H9 (cell line): ENCODE results near the gene MICB. TPM values are rescaled to one million over a fixed set of nuclear protein-coding genes. Genes with fewer than 3 reads are reported as not detected.

Source experiments
- DNase-seq: peaks from one replicate; pipeline ENCODE4 v3.0.0-alpha.2; 2017
- H2AFZ ChIP-seq: one replicate; pipeline ENCODE4 v1.6.1; 2013; ENCODE audit warnings: mild to moderate bottlenecking, low read length, control low read depth, moderate library complexity
- H2AK5ac ChIP-seq: 2 replicates; pipeline ENCODE4 v1.6.1; 2013; ENCODE audit warnings: low read length, control low read depth, mixed read lengths; ENCODE audit not compliant: insufficient read length
- H2BK120ac ChIP-seq: one replicate; pipeline ENCODE4 v1.6.1; 2013; ENCODE audit warnings: low read depth, mild to moderate bottlenecking, low read length, control low read depth, inconsistent platforms; ENCODE audit not compliant: poor library complexity, severe bottlenecking
- H2BK12ac ChIP-seq: 2 replicates; pipeline ENCODE4 v1.6.1; 2013; ENCODE audit warnings: low read length, control low read depth, mixed read lengths, low read depth; ENCODE audit not compliant: insufficient read length
- H2BK15ac ChIP-seq: 2 replicates; pipeline ENCODE4 v1.6.1; 2013; ENCODE audit warnings: low read depth, low read length, control low read depth
- H2BK20ac ChIP-seq: one replicate; pipeline ENCODE4 v1.6.1; 2013; ENCODE audit warnings: low read depth, mild to moderate bottlenecking, low read length, control low read depth, inconsistent platforms; ENCODE audit not compliant: poor library complexity, severe bottlenecking
- H2BK5ac ChIP-seq: 2 replicates; pipeline ENCODE4 v1.6.1; 2013; ENCODE audit warnings: low read length, control low read depth, mixed read lengths; ENCODE audit not compliant: insufficient read length
- H3K14ac ChIP-seq: 2 replicates; pipeline ENCODE4 v1.6.1; 2013; ENCODE audit warnings: low read length, control low read depth; ENCODE audit not compliant: insufficient read depth
- H3K18ac ChIP-seq: 2 replicates; pipeline ENCODE4 v1.6.1; 2013; ENCODE audit warnings: low read depth, mild to moderate bottlenecking, mixed read lengths, low read length, control low read depth; ENCODE audit not compliant: insufficient read length
- H3K23ac ChIP-seq: 2 replicates; pipeline ENCODE4 v1.6.1; 2013; ENCODE audit warnings: low read length, control low read depth, mixed read lengths, low read depth; ENCODE audit not compliant: insufficient read length
- H3K23me2 ChIP-seq: 2 replicates; pipeline ENCODE4 v1.6.1; 2013; ENCODE audit warnings: low read depth, mild to moderate bottlenecking, mixed read lengths, low read length, control low read depth; ENCODE audit not compliant: insufficient read length, poor library complexity, severe bottlenecking
- H3K27ac ChIP-seq: 2 replicates; pipeline ENCODE4 v1.5.1; 2013; ENCODE audit warnings: low read length, control low read depth, mixed read lengths, low read depth; ENCODE audit not compliant: insufficient read length
- H3K27me3 ChIP-seq: 2 replicates; pipeline ENCODE4 v1.6.1; 2013; ENCODE audit warnings: low read length, control low read depth, inconsistent platforms; ENCODE audit not compliant: insufficient read depth
- H3K4ac ChIP-seq: 2 replicates; pipeline ENCODE4 v1.6.1; 2013; ENCODE audit warnings: low read depth, mild to moderate bottlenecking, control low read depth, inconsistent platforms, low read length, moderate library complexity
- H3K4me1 ChIP-seq: 2 replicates; pipeline ENCODE4 v1.6.1; 2013; ENCODE audit warnings: low read length, control low read depth, inconsistent platforms; ENCODE audit not compliant: insufficient read depth
- H3K4me2 ChIP-seq: 2 replicates; pipeline ENCODE4 v1.6.1; 2013; ENCODE audit warnings: low read length, control low read depth, mixed read lengths; ENCODE audit not compliant: insufficient read length, insufficient read depth
- H3K56ac ChIP-seq: 2 replicates; pipeline ENCODE4 v1.6.1; 2013; ENCODE audit warnings: low read depth, mild to moderate bottlenecking, mixed read lengths, low read length, control low read depth; ENCODE audit not compliant: insufficient read length
- H3K79me1 ChIP-seq: 2 replicates; pipeline ENCODE4 v1.6.1; 2013; ENCODE audit warnings: low read depth, mild to moderate bottlenecking, moderate library complexity, low read length, control low read depth, inconsistent platforms; ENCODE audit not compliant: insufficient read depth, poor library complexity, severe bottlenecking
- H3K79me2 ChIP-seq: 2 replicates; pipeline ENCODE4 v1.6.1; 2013; ENCODE audit warnings: low read length, control low read depth, inconsistent platforms; ENCODE audit not compliant: insufficient read depth
- H3K9ac ChIP-seq: 2 replicates; pipeline ENCODE4 v1.6.1; 2013; ENCODE audit warnings: low read length, control low read depth, mixed read lengths; ENCODE audit not compliant: insufficient read length; ENCODE audit errors: extremely low read depth
- H3K9me3 ChIP-seq: one replicate; pipeline ENCODE4 v1.6.1; 2013; ENCODE audit warnings: low read depth, low read length, inconsistent platforms; ENCODE audit not compliant: control insufficient read depth
- H3T11ph ChIP-seq: one replicate; pipeline ENCODE4 v1.6.1; 2013; ENCODE audit warnings: mild to moderate bottlenecking, low read length, control low read depth, inconsistent platforms
- H4K20me1 ChIP-seq: one replicate; pipeline ENCODE4 v1.6.1; 2013; ENCODE audit not compliant: control insufficient read depth, insufficient read length, insufficient read depth
- H4K5ac ChIP-seq: 2 replicates; pipeline ENCODE4 v1.6.1; 2013; ENCODE audit warnings: low read depth, mild to moderate bottlenecking, mixed read lengths, low read length, control low read depth; ENCODE audit not compliant: insufficient read length
- H4K8ac ChIP-seq: replicated peaks from 2 replicates; pipeline ENCODE4 v1.6.1; 2013; ENCODE audit warnings: low read length, control low read depth, mixed read lengths, low read depth; ENCODE audit not compliant: insufficient read length
- H4K91ac ChIP-seq: 2 replicates; pipeline ENCODE4 v1.6.1; 2013; ENCODE audit warnings: low read depth, mild to moderate bottlenecking, moderate library complexity, mixed read lengths, low read length, control low read depth; ENCODE audit not compliant: insufficient read length
- H3K27ac Mint-ChIP-seq, 3 experiments: 2 replicates in 2 of 3; 3 replicates in 1 of 3; pipeline ENCODE4 v1.8.0; 2020 to 2021; ENCODE audit warnings: mixed read lengths in 3 of 3, mild to moderate bottlenecking in 1 of 3, moderate library complexity in 1 of 3
- H3K27me3 Mint-ChIP-seq: 2 replicates; pipeline ENCODE4 v1.8.0; 2021; ENCODE audit warnings: low read depth, mild to moderate bottlenecking, moderate library complexity, mixed read lengths
- H3K36me3 Mint-ChIP-seq, 3 experiments: 2 replicates in 2 of 3; 3 replicates in 1 of 3; pipeline ENCODE4 v1.8.0; 2020 to 2021; ENCODE audit warnings: low read depth in 3 of 3, mixed read lengths in 3 of 3; ENCODE audit not compliant: insufficient read depth in 1 of 3
- H3K4me1 Mint-ChIP-seq, 2 experiments: 2 replicates each; pipeline ENCODE4 v1.8.0; 2020; ENCODE audit warnings: mixed read lengths in 2 of 2
- H3K4me3 Mint-ChIP-seq, 2 experiments: 2 replicates in 1 of 2; 3 replicates in 1 of 2; pipeline ENCODE4 v1.8.0; 2020 to 2021; ENCODE audit warnings: mild to moderate bottlenecking in 2 of 2, mixed read lengths in 2 of 2, moderate library complexity in 1 of 2
- H3K9me3 Mint-ChIP-seq, 2 experiments: 2 replicates in 1 of 2; 3 replicates in 1 of 2; pipeline ENCODE4 v1.8.0; 2020; ENCODE audit warnings: mild to moderate bottlenecking in 2 of 2, mixed read lengths in 2 of 2, moderate library complexity in 1 of 2
- whole genome bisulfite sequencing: extraction: QIAGEN DNeasy Blood & Tissue Kit; methylation state at CpG from one replicate; pipeline ENCODE4 v1.1.7; 2013; ENCODE audit warnings: missing lambda C conversion rate, low lambda C conversion rate, mixed read lengths; ENCODE audit not compliant: insufficient read length; ENCODE audit errors: extremely low coverage; 5-methylcytosine and 5-hydroxymethylcytosine counted together
- total RNA-seq: library from RNA; stranded (reverse); gene quantifications from 2 replicates; pipeline ENCODE4 v1.2.1, GENCODE V29; 2021
- TF ChIP-seq, protein P1 (sequence below): fragments of 200-600 bp; sonication (generic); conservative IDR thresholded peaks from 3 replicates; pipeline ENCODE4 v1.8.0; 2021; ENCODE audit warnings: antibody characterized with exemption, mild to moderate bottlenecking

MICB gene
- total RNA-seq, 1 experiment from 2014 or later = 6.2 TPM

DNA sequence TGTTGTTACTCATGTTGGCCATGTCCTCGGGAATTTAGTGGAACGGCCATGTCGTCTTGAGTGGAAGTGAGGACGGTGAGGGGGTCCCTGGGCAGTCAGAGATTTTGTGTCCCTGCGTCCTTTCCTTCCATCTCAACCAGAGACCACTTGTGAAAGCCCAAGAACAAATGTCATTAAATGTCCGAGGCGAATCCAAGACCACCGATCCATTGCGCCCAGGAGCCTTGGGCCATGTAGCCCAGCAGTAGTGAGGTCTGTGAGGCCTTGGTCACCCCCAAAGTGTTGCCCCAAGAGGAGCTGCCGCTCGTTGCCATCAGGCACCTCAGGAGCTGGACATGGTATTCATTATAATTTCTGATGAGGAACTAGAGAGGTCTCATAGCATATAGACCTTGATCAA is 17.4 kb upstream of the MICB start:
- H3K9ac ChIP-seq = no peak overlapping the region
- H2BK15ac ChIP-seq = no peak overlapping the region
- DNase-seq = no peak
- H3K27me3 ChIP-seq = no peaks in the 10 kb centered on the region
- Mint-ChIP-seq H3K9me3 (no peaks in the 10 kb centered on the region), H3K4me3 (no peak overlapping the region), H3K27me3 (peaks cover 5% of the 10 kb centered on the region), H3K36me3 (no peaks in the 10 kb centered on the region), H3K4me1 (no peaks in the 10 kb centered on the region), H3K27ac (no peak overlapping the region)
- H3K23ac ChIP-seq = no peak overlapping the region
- H4K20me1 ChIP-seq = no peaks in the 10 kb centered on the region
- no peak overlapping the region for H3K4me2 ChIP-seq
- TF ChIP-seq, protein P1, sequence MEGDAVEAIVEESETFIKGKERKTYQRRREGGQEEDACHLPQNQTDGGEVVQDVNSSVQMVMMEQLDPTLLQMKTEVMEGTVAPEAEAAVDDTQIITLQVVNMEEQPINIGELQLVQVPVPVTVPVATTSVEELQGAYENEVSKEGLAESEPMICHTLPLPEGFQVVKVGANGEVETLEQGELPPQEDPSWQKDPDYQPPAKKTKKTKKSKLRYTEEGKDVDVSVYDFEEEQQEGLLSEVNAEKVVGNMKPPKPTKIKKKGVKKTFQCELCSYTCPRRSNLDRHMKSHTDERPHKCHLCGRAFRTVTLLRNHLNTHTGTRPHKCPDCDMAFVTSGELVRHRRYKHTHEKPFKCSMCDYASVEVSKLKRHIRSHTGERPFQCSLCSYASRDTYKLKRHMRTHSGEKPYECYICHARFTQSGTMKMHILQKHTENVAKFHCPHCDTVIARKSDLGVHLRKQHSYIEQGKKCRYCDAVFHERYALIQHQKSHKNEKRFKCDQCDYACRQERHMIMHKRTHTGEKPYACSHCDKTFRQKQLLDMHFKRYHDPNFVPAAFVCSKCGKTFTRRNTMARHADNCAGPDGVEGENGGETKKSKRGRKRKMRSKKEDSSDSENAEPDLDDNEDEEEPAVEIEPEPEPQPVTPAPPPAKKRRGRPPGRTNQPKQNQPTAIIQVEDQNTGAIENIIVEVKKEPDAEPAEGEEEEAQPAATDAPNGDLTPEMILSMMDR = no peak
- no peak overlapping the region for H2AK5ac ChIP-seq
- H4K5ac ChIP-seq = no peak overlapping the region
- H2BK5ac ChIP-seq = no peak overlapping the region
- H4K91ac ChIP-seq = no peak overlapping the region
- no peak overlapping the region for H2BK120ac ChIP-seq
- H4K8ac ChIP-seq = no peak overlapping the region
- no peak overlapping the region for H2BK20ac ChIP-seq
- no peak overlapping the region for H3K27ac ChIP-seq
- WGBS = no CpG with 5 or more reads among the region's 11 CpGs
- H3K23me2 ChIP-seq = no peaks in the 10 kb centered on the region
- no peaks in the 10 kb centered on the region for H3K4me1 ChIP-seq
- no peak overlapping the region for H3K56ac ChIP-seq
- H3K14ac ChIP-seq = no peak overlapping the region
- no peaks in the 10 kb centered on the region for H3K79me1 ChIP-seq
- no peak overlapping the region for H2AFZ ChIP-seq
- no peak overlapping the region for H3T11ph ChIP-seq
- H2BK12ac ChIP-seq = no peak overlapping the region
- H3K9me3 ChIP-seq = no peaks in the 10 kb centered on the region
- no peak overlapping the region for H3K18ac ChIP-seq
- no peaks in the 10 kb centered on the region for H3K79me2 ChIP-seq
- H3K4ac ChIP-seq = no peak overlapping the region
